T-cell (primary cell): Measurements from ENCODE around the gene APOL1. TPM values are rescaled to one million over a fixed set of nuclear protein-coding genes. Genes with fewer than 3 reads are reported as not detected.

ENCODE experiments used
- ATAC-seq, 4 experiments: fragments of 200-7000 bp in 3 of 4; fragments of 150-1000 bp in 1 of 4; cut with Tn5 transposase; replicated peaks in 1 of 4; 1 replicate in 3 of 4; 2 replicates in 1 of 4; pipeline ENCODE4 v1.10.0; 2021; ENCODE audit warnings: moderate library complexity in 3 of 4, mild to moderate bottlenecking in 2 of 4, moderate number of reproducible peaks in 1 of 4
- CTCF ChIA-PET, 2 donors: fragments of 300-600 bp; sonication (Branson Sonifier 250); formaldehyde crosslinking; loops; one replicate each; lab custom pipeline; 2022; ENCODE audit warnings: antibody characterized with exemption in 2 of 2; lab: Charles Lee
- POLR2A ChIA-PET, 2 donors: fragments of 300-600 bp; sonication (Branson Sonifier 250); formaldehyde crosslinking; loops; one replicate each; lab custom pipeline; 2022; ENCODE audit warnings: antibody characterized with exemption in 2 of 2; lab: Charles Lee
- DNase-seq, 35 experiments: peaks; one replicate each; pipeline versions ENCODE4 v3.0.0 to v3.0.0-alpha.2; 2013 to 2023
- H3K27ac ChIP-seq: one replicate; pipeline ENCODE4 v1.5.1; 2013; ENCODE audit warnings: low read length
- H3K27me3 ChIP-seq, 2 experiments: replicated peaks in 1 of 2; 1 replicate in 1 of 2; 2 replicates in 1 of 2; pipeline versions ENCODE4 v1.6.1 to v1.7.0; 2013; ENCODE audit warnings: low read length in 1 of 2, mixed read lengths in 1 of 2; ENCODE audit not compliant: control insufficient read depth in 2 of 2, insufficient read depth in 2 of 2; ENCODE audit errors: extremely low read depth in 1 of 2
- H3K36me3 ChIP-seq, 2 donors: 1 replicate in 1 of 2; 2 replicates in 1 of 2; pipeline versions ENCODE4 v1.6.1 to v1.7.0; 2013; ENCODE audit warnings: low read length in 1 of 2; ENCODE audit not compliant: control insufficient read depth in 2 of 2, insufficient read depth in 1 of 2; ENCODE audit errors: extremely low read depth in 1 of 2
- H3K4me1 ChIP-seq, 2 experiments: 1 replicate in 1 of 2; 2 replicates in 1 of 2; pipeline versions ENCODE4 v1.6.1 to v1.7.0; 2013; ENCODE audit warnings: low read length in 2 of 2, mixed read lengths in 1 of 2; ENCODE audit not compliant: insufficient read depth in 2 of 2, control insufficient read depth in 1 of 2; ENCODE audit errors: extremely low read depth in 1 of 2
- H3K4me3 ChIP-seq, 2 donors: 1 replicate in 1 of 2; 2 replicates in 1 of 2; pipeline versions ENCODE4 v1.5.1 to v1.7.0; 2013; ENCODE audit warnings: mild to moderate bottlenecking in 2 of 2, low read length in 1 of 2, moderate library complexity in 1 of 2; ENCODE audit not compliant: control insufficient read depth in 1 of 2; ENCODE audit errors: extremely low read depth in 1 of 2
- H3K9me3 ChIP-seq: 2 replicates; pipeline ENCODE4 v1.7.0; 2013
- H3K27ac Mint-ChIP-seq, 2 donors: one replicate each; pipeline ENCODE4 v1.8.0; 2020 to 2021; ENCODE audit warnings: mild to moderate bottlenecking in 2 of 2, mixed read lengths in 2 of 2
- H3K27me3 Mint-ChIP-seq, 2 donors: one replicate each; pipeline ENCODE4 v1.8.0; 2021 to 2022; ENCODE audit warnings: mixed read lengths in 2 of 2
- H3K36me3 Mint-ChIP-seq: one replicate; pipeline ENCODE4 v1.8.0; 2021; ENCODE audit warnings: mixed read lengths
- H3K4me1 Mint-ChIP-seq, 3 donors: one replicate each; pipeline ENCODE4 v1.8.0; 2020 to 2022; ENCODE audit warnings: mixed read lengths in 3 of 3, mild to moderate bottlenecking in 1 of 3
- H3K4me3 Mint-ChIP-seq, 3 donors: one replicate each; pipeline ENCODE4 v1.8.0; 2020 to 2022; ENCODE audit warnings: mild to moderate bottlenecking in 3 of 3, mixed read lengths in 3 of 3, moderate library complexity in 3 of 3
- H3K9me3 Mint-ChIP-seq, 3 donors: one replicate each; pipeline ENCODE4 v1.8.0; 2020 to 2022; ENCODE audit warnings: mixed read lengths in 3 of 3
- WGBS: methylation state at CpG from one replicate; pipeline ENCODE4 v1.1.5; 2013; ENCODE audit warnings: missing lambda C conversion rate; ENCODE audit not compliant: insufficient coverage; 5-methylcytosine and 5-hydroxymethylcytosine counted together
- total RNA-seq, 35 experiments: library from RNA in 6 of 35; stranded (reverse) in 6 of 35; fragments of 120-200 nt in 1 of 35; gene quantifications; one replicate each; pipeline versions ENCODE4 v1.2.1 to v1.2.4 and lab custom pipeline; 2013 to 2026

The APOL1 gene
- total RNA-seq, 5 donors from 2014 or later (not counting 1 experiment from before 2014, with no cell fraction given) = 15.7 to 29.5 (median 19.8) TPM

DNA sequence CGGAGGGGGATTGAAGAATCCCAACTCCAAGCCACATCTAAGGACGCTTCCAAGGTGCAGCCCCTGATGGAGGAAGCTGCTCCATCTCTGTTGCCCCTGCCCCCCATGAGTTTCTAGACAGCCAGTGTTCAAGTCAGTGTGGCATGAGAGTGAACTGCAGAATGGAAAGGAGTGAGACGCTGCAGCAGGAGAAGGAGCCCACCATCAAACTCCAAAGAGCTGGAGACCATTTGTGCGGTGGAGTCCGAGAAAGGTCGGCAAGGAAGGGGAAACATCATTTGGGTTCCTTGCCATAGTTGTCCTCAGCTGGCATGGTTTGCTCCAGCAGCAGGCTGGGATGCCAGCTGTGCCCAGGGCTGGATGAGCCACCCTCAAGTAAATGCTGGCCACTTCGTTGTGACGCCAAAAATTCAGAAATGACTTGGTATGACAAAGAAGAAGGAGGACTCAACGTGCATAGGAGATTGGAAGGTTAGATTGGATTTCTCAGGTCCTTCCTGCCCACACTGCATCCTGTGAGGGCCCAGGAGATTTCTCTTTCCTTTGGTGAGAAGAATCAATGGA, 30.0 kb upstream of the APOL1 start:
- peaks cover 2 to 12% of the 10 kb centered on the region in 2 donors for H3K36me3 ChIP-seq
- Mint-ChIP-seq H3K4me1 (peaks cover 6 to 20% (median 8%) of the 10 kb centered on the region in 3 donors), H3K4me3 (peak overlapping the region in 1 of 3 donors; percentile 13), H3K9me3 (no peaks in the 10 kb centered on the region), H3K27ac (peak overlapping the region in 1 of 2 donors; percentile 60), H3K36me3 (peaks cover 25% of the 10 kb centered on the region), H3K27me3 (peaks cover 5 to 9% of the 10 kb centered on the region in 2 donors)
- H3K27ac ChIP-seq = no peak overlapping the region
- ATAC-seq = no peak
- H3K27me3 ChIP-seq = peaks cover 0 to 6% of the 10 kb centered on the region in 2 experiments
- H3K9me3 ChIP-seq = no peaks in the 10 kb centered on the region
- H3K4me1 ChIP-seq = peaks cover 0 to 5% of the 10 kb centered on the region in 2 experiments
- WGBS = 86% methylated on average over 7 of the region's 9 CpGs
- POLR2A ChIA-PET = no interaction called here
- no peak for DNase-seq
- H3K4me3 ChIP-seq = no peak overlapping the region
- CTCF ChIA-PET = interaction anchor here in 1 of 2 donors (0.6 kb wide), 1 partner anchor 66 kb away, joined by 3 read pairs; no protein-coding TSS in a partner anchor

DNA sequence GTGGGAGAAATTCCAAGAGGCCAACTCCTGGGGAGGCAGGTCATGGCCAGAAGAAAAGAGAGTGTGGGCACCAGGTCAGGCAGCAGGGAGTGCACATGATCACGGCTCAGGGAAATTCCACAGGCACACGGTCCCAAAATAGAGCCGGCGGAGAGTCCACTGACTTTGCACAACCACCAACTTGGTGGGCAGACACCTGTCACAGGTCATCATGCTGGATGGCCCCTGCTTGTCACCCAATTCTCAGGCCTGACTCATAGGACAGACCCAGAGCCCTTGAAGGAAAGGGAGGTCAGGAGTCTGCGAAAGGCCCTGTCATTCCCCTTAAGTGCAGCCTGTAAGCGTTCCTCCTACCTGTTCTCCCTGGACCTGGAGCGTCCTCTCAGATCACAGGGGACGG, 29.4 kb upstream of the APOL1 start:
- Mint-ChIP-seq H3K27ac (no peak overlapping the region), H3K4me1 (peaks cover 6 to 20% (median 8%) of the 10 kb centered on the region in 3 donors), H3K36me3 (peaks cover 30% of the 10 kb centered on the region), H3K9me3 (no peaks in the 10 kb centered on the region), H3K27me3 (peaks cover 5 to 6% of the 10 kb centered on the region in 2 donors), H3K4me3 (no peak overlapping the region)
- ATAC-seq = no peak
- ChIA-PET POLR2A (no interaction called here), CTCF (interaction anchor here in 1 of 2 donors (0.6 kb wide), 1 partner anchor 67 kb away, joined by 3 read pairs; no protein-coding TSS in a partner anchor)
- peaks cover 0 to 5% of the 10 kb centered on the region in 2 experiments for H3K4me1 ChIP-seq
- no peak overlapping the region for H3K27ac ChIP-seq
- H3K36me3 ChIP-seq = peaks cover 3 to 12% of the 10 kb centered on the region in 2 donors
- WGBS = 90% methylated on average over 7 of the region's 8 CpGs
- no peaks in the 10 kb centered on the region for H3K9me3 ChIP-seq
- DNase-seq = no peak
- peaks cover 0 to 6% of the 10 kb centered on the region in 2 experiments for H3K27me3 ChIP-seq
- H3K4me3 ChIP-seq = no peak overlapping the region

DNA sequence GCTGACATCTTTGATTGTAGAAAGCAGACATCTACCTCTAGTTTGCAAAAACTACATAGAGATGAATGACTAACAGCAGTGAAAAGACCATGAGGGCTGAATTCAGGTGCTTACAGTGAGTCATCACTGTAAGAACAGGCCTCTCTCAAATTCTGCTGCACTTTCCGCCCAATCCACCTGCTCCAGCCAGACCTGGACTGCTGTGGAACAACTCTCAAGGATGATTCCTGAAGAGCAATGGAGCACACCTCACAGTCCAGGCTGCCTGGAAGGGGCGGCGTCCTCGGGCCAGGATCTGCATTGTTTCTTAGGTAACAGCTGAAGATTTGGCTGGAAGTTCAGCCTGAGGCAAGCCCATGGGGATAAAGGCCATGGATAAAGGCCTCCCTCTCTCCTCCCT, 28.7 kb upstream of the APOL1 start:
- ATAC-seq (no peak), DNase-seq (no peak)
- no peak overlapping the region for H3K4me3 Mint-ChIP-seq
- POLR2A ChIA-PET = no interaction called here
- H3K4me1 ChIP-seq = peaks cover 0 to 5% of the 10 kb centered on the region in 2 experiments
- no peak overlapping the region for H3K27ac Mint-ChIP-seq
- WGBS = 96% methylated on average over 4 of the region's 4 CpGs
- CTCF ChIA-PET = no interaction called here
- peaks cover 38% of the 10 kb centered on the region for H3K36me3 Mint-ChIP-seq
- no peak overlapping the region for H3K27ac ChIP-seq
- H3K9me3 ChIP-seq = no peaks in the 10 kb centered on the region
- no peaks in the 10 kb centered on the region for H3K9me3 Mint-ChIP-seq
- peaks cover 6 to 20% (median 8%) of the 10 kb centered on the region in 3 donors for H3K4me1 Mint-ChIP-seq
- H3K27me3 ChIP-seq = peaks cover 0 to 3% of the 10 kb centered on the region in 2 experiments
- peaks cover 3 to 18% of the 10 kb centered on the region in 2 donors for H3K36me3 ChIP-seq
- peaks cover 0 to under 1% of the 10 kb centered on the region in 2 donors for H3K27me3 Mint-ChIP-seq
- H3K4me3 ChIP-seq = no peak overlapping the region

DNA sequence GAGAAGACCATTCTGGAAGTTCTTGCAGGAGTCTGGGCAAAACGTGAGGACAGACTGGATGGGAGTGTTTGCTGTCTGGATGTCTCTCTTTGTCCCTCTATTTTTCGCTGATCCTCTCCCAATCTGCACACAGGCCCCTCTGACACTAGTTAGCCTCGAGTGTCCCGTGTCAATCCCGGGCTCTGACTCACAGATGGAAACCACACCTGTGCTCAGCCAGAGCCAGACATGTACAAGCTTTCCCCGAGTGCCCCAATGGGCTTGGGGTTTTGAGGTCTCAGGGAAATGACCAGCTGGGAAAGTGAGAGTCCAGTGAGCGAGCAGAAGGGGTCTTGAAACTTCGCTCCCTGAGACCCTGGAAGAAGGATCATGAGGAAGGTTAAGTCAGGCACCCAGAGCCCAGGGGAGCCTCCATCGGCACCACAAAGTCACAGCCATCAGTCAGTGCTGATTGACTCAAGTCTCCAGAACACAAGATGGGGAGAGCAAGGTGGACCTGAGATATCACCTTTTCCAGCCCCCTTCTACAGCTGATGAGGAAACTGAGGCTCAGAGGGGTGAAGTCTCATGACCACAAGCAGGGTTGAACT, 27.5 kb upstream of the APOL1 start:
- H3K27me3 ChIP-seq = peaks cover 0 to 2% of the 10 kb centered on the region in 2 experiments
- no peak for ATAC-seq
- CTCF ChIA-PET = no interaction called here
- H3K36me3 ChIP-seq = peaks cover 3 to 28% of the 10 kb centered on the region in 2 donors
- no peak overlapping the region for H3K4me3 Mint-ChIP-seq
- POLR2A ChIA-PET = no interaction called here
- H3K27ac Mint-ChIP-seq = no peak overlapping the region
- no peak overlapping the region for H3K4me3 ChIP-seq
- H3K36me3 Mint-ChIP-seq = peaks cover 47% of the 10 kb centered on the region
- peaks cover 0 to 5% of the 10 kb centered on the region in 2 experiments for H3K4me1 ChIP-seq
- H3K9me3 Mint-ChIP-seq = no peaks in the 10 kb centered on the region
- no peaks in the 10 kb centered on the region for H3K9me3 ChIP-seq
- no peaks in the 10 kb centered on the region for H3K27me3 Mint-ChIP-seq
- H3K4me1 Mint-ChIP-seq = peaks cover 6 to 20% (median 8%) of the 10 kb centered on the region in 3 donors
- no peak overlapping the region for H3K27ac ChIP-seq
- WGBS = 84% methylated on average over 6 of the region's 9 CpGs
- no peak for DNase-seq

DNA sequence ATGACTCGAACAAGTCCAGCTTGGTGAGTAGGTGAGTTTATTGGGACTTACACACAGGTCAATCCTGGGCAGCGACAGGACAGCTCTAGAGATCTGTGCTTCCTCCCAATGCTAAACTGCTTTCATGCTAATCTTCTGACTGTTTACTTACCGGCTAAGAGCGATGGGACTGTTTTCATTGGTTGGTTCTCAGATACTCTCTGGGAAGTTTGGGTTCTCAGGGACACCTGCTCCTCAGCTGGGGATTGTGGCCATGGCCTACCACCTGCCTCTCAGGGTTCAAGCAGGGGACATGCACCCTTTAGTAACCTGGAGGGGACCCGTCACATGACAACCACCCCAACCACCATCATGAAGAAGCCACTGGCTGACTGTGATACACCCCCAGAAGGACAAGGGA, 26.7 kb upstream of the APOL1 start:
- Mint-ChIP-seq H3K9me3 (no peaks in the 10 kb centered on the region), H3K27me3 (no peaks in the 10 kb centered on the region), H3K36me3 (peaks cover 52% of the 10 kb centered on the region), H3K27ac (no peak overlapping the region), H3K4me1 (peaks cover 6 to 18% (median 8%) of the 10 kb centered on the region in 3 donors), H3K4me3 (no peak overlapping the region)
- no peak overlapping the region for H3K4me3 ChIP-seq
- peaks cover 3 to 36% of the 10 kb centered on the region in 2 donors for H3K36me3 ChIP-seq
- no peaks in the 10 kb centered on the region for H3K9me3 ChIP-seq
- ChIA-PET POLR2A (no interaction called here), CTCF (interaction anchor here in 1 of 2 donors (0.6 kb wide), 1 partner anchor 257 kb away, joined by 4 read pairs; no protein-coding TSS in a partner anchor)
- DNase-seq (no peak), ATAC-seq (no peak)
- WGBS = 83% methylated on average over 1 of the region's 5 CpGs
- H3K27me3 ChIP-seq = no peaks in the 10 kb centered on the region
- H3K27ac ChIP-seq = no peak overlapping the region
- H3K4me1 ChIP-seq = peaks cover 0 to 5% of the 10 kb centered on the region in 2 experiments

DNA sequence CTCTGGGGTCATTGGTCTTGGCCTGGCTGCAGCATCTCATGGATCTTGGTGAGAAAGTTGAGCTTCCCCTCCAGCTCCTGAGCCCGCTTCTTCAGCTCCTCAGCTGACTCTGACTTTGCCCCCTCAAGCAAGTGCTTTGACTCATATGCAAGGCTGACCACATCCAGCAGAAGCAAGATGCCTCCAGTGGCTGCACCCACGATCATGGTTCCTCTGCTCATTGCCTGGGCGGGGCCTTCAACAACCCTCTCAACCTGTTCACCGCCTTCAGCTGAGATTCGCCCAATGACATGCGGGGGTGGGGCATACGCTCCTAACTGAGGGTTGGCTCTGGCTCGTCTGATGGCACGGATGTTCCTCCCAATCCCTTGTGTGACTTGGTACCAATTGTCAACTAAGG, 25.5 kb upstream of the APOL1 start:
- Mint-ChIP-seq H3K27ac (no peak overlapping the region), H3K4me1 (peaks cover 2 to 6% (median 4%) of the 10 kb centered on the region in 3 donors), H3K4me3 (no peak overlapping the region), H3K9me3 (no peaks in the 10 kb centered on the region), H3K36me3 (peaks cover 61% of the 10 kb centered on the region), H3K27me3 (no peaks in the 10 kb centered on the region)
- no peaks in the 10 kb centered on the region for H3K4me1 ChIP-seq
- H3K4me3 ChIP-seq = no peak overlapping the region
- H3K27ac ChIP-seq = no peak overlapping the region
- CTCF ChIA-PET = interaction anchor here in 1 of 2 donors (0.7 kb wide), 3 partner anchors 13 to 58 kb away, joined by 3 to 6 read pairs (median 4); no protein-coding TSS in a partner anchor
- 83% methylated on average over 5 of the region's 9 CpGs for WGBS
- peaks cover 14 to 48% of the 10 kb centered on the region in 2 donors for H3K36me3 ChIP-seq
- no peaks in the 10 kb centered on the region for H3K27me3 ChIP-seq
- ATAC-seq (no peak), DNase-seq (no peak)
- H3K9me3 ChIP-seq = no peaks in the 10 kb centered on the region
- POLR2A ChIA-PET = no interaction called here
